Adrenal gland (tissue), 12 donors: ENCODE data around the gene ZNF790. TPM values are rescaled to one million over a fixed set of nuclear protein-coding genes. Genes with fewer than 3 reads are reported as not detected.

Experiments
- DNase-seq, 7 donors: peaks; one replicate each; pipeline ENCODE4 v3.0.0-alpha.2; 2019 to 2020
- H3K27ac ChIP-seq, 5 donors: fragments of 200-600 bp; sonication (generic) in 4 of 5; 1 replicate in 3 of 5; 2 replicates in 2 of 5; pipeline versions ENCODE4 v1.5.1 to v1.8.0; 2016 to 2020; ENCODE audit warnings: mild to moderate bottlenecking in 1 of 5
- H3K27me3 ChIP-seq: fragments of 200-600 bp; 2 replicates; pipeline ENCODE4 v1.8.0; 2021
- H3K36me3 ChIP-seq, 2 donors: fragments of 200-600 bp; replicated peaks in 1 of 2; 1 replicate in 1 of 2; 2 replicates in 1 of 2; pipeline versions ENCODE4 v1.5.1 to v1.8.0; 2018 to 2022
- H3K4me1 ChIP-seq, 2 donors: fragments of 200-600 bp; replicated peaks in 1 of 2; 1 replicate in 1 of 2; 2 replicates in 1 of 2; pipeline versions ENCODE4 v1.5.1 to v1.8.0; 2018 to 2021
- H3K4me3 ChIP-seq, 4 donors: fragments of 200-600 bp; sonication (generic) in 3 of 4; one replicate each; pipeline ENCODE4 v1.5.1; 2016 to 2018
- H3K9me3 ChIP-seq, 3 donors: fragments of 200-600 bp; sonication (generic) in 1 of 3; replicated peaks in 1 of 3; 1 replicate in 2 of 3; 2 replicates in 1 of 3; pipeline versions ENCODE4 v1.5.1 to v1.8.0; 2016 to 2021
- CTCF ChIP-seq, 6 experiments: fragments of 450-650 bp in 4 of 6; fragments of 200-600 bp in 2 of 6; sonication (generic) in 1 of 6; IDR thresholded peaks; 1 replicate in 5 of 6; 2 replicates in 1 of 6; pipeline versions ENCODE4 v1.5.1 to v1.8.0; 2016 to 2021; ENCODE audit warnings: antibody characterized with exemption in 6 of 6, mild to moderate bottlenecking in 2 of 6, moderate library complexity in 1 of 6
- POLR2A ChIP-seq, 2 donors: fragments of 450-650 bp; IDR thresholded peaks; one replicate each; pipeline ENCODE4 v1.6.1; 2017; ENCODE audit warnings: antibody characterized with exemption in 2 of 2, mild to moderate bottlenecking in 2 of 2, moderate library complexity in 1 of 2
- WGBS, 4 donors: extraction: QIAGEN DNeasy Blood & Tissue Kit in 2 of 4; methylation state at CpG; one replicate each; pipeline versions ENCODE4 v1.1.5 to v1.1.7; 2013 to 2017; 5-methylcytosine and 5-hydroxymethylcytosine counted together
- intact Hi-C, 2 donors: fragments of 100-400 bp; cut with DNase I; formaldehyde crosslinking; loops; one replicate each; pipeline versions ENCODE4 v1.14.1 to v1.15.0; 2022 to 2023
- polyA plus RNA-seq, 3 donors: library from polyadenylated mRNA; stranded (reverse); fragments of 200-250 nt in 2 of 3; fragments of 350-450 nt in 1 of 3; fragmentation: Illumina TruSeq in 1 of 3; extraction: RNeasy Lipid Tissue Mini Kit (QIAGEN cat#74804) in 1 of 3; gene quantifications; one replicate each; pipeline ENCODE4 v1.2.3, GENCODE V29; 2013 to 2014
- small RNA-seq, 2 donors: library from RNA; depleted of rRNA; stranded (forward); fragments of <200 nt; gene quantifications; one replicate each; pipeline ENCODE3, GENCODE V24; 2016
- total RNA-seq, 9 donors: library from RNA; depleted of rRNA in 4 of 9; stranded (reverse); fragments of >200 nt in 4 of 9; fragments of 120-200 nt in 1 of 9; fragmentation: NEBNext Ultra II Directional in 1 of 9; extraction: Animal tissue kit (Norgen Biotek cat#: 25700) in 1 of 9; gene quantifications; one replicate each; pipeline versions ENCODE4 v1.1.0 to v1.2.4, GENCODE V29; 2013 to 2023
- donor health status: healthy with polysubstance abuse.
- donor health status: Bipolar disorder and iron deficiency.
- donor health status: DM: yes; HTN: yes; CAD: no.
- donor health status: DM: no; HTN: no; CAD: no.
- donor health status: DM: no; HTN: no; CAD: no.
- donor health status: DM: yes; HTN: yes; CAD: no.

The ZNF790 gene
- total and polyA plus RNA-seq, 12 donors: 2.7 to 21.9 (median 8.7) TPM

- peak; percentile 73 to 95 (median 84) for DNase-seq
- intact Hi-C loops: no loop called here
- 1 to 2% (median 1%) methylated on average over 29 of the region's 29 CpGs for WGBS, 4 donors
- peak overlapping the region; percentile 73 to 88 (median 81) for H3K27ac ChIP-seq
- peak overlapping the region in 3 of 4 donors; percentile 55 to 86 (median 80) for H3K4me3 ChIP-seq
- TF ChIP-seq POLR2A (IDR thresholded peaks at IDR 0.05): peak in 1 of 2 donors; percentile 35
- no peak for TF ChIP-seq CTCF (IDR thresholded peaks at IDR 0.05)
- H3K36me3 ChIP-seq: no peaks in the 10 kb centered on the region
- peaks cover 0 to 14% of the 10 kb centered on the region in 2 donors for H3K4me1 ChIP-seq
- H3K27me3 ChIP-seq: no peaks in the 10 kb centered on the region
- peaks cover 0 to 19% (median under 1%) of the 10 kb centered on the region in 3 donors for H3K9me3 ChIP-seq
These were observed 66.6 kb downstream of the ZNF790 start for GRCh38 chr19:36771261-36772231.

Small RNAs within 50 kb of the gene (small RNA-seq; reads per million reads assigned to genes)
- gene RF00019: 0 reads per million in 2 donors

Other genes with a start within 250 kb of the ZNF790 start
- 10 to 100 TPM in 6 of 9 donors, 1 to 10 TPM in 3; 7.3 to 20.2 (median 12.0) TPM for gene ZNF382, start 233.1 kb downstream of the ZNF790 start, total RNA-seq
- 1 to 10 TPM; 2.8 to 6.5 (median 3.2) TPM for gene ZNF382, start 233.1 kb downstream of the ZNF790 start, polyA plus RNA-seq
- 10 to 100 TPM in 4 of 9 donors, 1 to 10 TPM in 5; 1.3 to 14.8 (median 9.6) TPM for gene ZNF461, start 171.6 kb downstream of the ZNF790 start, total RNA-seq
- 10 to 100 TPM in 1 of 3 donors, 1 to 10 TPM in 2; 8.7 to 10.6 (median 9.7) TPM for gene ZNF461, start 171.6 kb downstream of the ZNF790 start, polyA plus RNA-seq
- 1 to 10 TPM; 3.4 to 8.2 (median 5.2) TPM for gene ZNF567, start 150.8 kb downstream of the ZNF790 start, total RNA-seq
- 1 to 10 TPM; 3.4 to 7.2 (median 6.0) TPM for gene ZNF567, start 150.8 kb downstream of the ZNF790 start, polyA plus RNA-seq
- 10 to 100 TPM in 1 of 9 donors, 1 to 10 TPM in 8; 2.0 to 11.8 (median 4.0) TPM for gene ZNF850, start 65.6 kb downstream of the ZNF790 start, total RNA-seq
- 1 to 10 TPM in 1 of 3 donors, under 1 TPM in 2; 0.34 to 1.1 (median 0.97) TPM for gene ZNF850, start 65.6 kb downstream of the ZNF790 start, polyA plus RNA-seq
- gene ZNF345, start 12.5 kb upstream of the ZNF790 start, total RNA-seq: 1 to 10 TPM; 1.1 to 7.4 (median 4.3) TPM
- gene ZNF345, start 12.5 kb upstream of the ZNF790 start, polyA plus RNA-seq: 1 to 10 TPM; 3.2 to 5.4 (median 3.5) TPM
- 1 to 10 TPM; 3.3 to 6.2 (median 4.2) TPM for gene ZNF829, start 77.9 kb upstream of the ZNF790 start, total RNA-seq
- gene ZNF829, start 77.9 kb upstream of the ZNF790 start, polyA plus RNA-seq: 1 to 10 TPM in 1 of 3 donors, under 1 TPM in 2; 0.64 to 4.3 (median 0.97) TPM
- 10 to 100 TPM in 8 of 9 donors, 1 to 10 TPM in 1; 8.3 to 23.8 (median 17.2) TPM for gene ZNF568, start 77.9 kb upstream of the ZNF790 start, total RNA-seq
- 10 to 100 TPM in 1 of 3 donors, 1 to 10 TPM in 2; 4.5 to 12.5 (median 7.4) TPM for gene ZNF568, start 77.9 kb upstream of the ZNF790 start, polyA plus RNA-seq
- gene ZNF420, start 240.0 kb upstream of the ZNF790 start, total RNA-seq: 10 to 100 TPM in 7 of 9 donors, 1 to 10 TPM in 2; 7.7 to 20.6 (median 14.4) TPM
- 10 to 100 TPM in 1 of 3 donors, 1 to 10 TPM in 2; 3.0 to 10.6 (median 3.6) TPM for gene ZNF420, start 240.0 kb upstream of the ZNF790 start, polyA plus RNA-seq